CD4-positive, alpha-beta T cell treated with Interleukin-12 subunit alpha and Interleukin-12 subunit beta, for 1 hour (primary cell): ENCODE data around the gene ANK3.

Source experiments
- DNase-seq: peaks from one replicate; pipeline ENCODE4 v3.0.0-alpha.2; 2020

ANK3 gene

GRCh38 chr10:60340973-60341372, 48.7 kb downstream of the ANK3 start:
- no peak for DNase-seq

DNA sequence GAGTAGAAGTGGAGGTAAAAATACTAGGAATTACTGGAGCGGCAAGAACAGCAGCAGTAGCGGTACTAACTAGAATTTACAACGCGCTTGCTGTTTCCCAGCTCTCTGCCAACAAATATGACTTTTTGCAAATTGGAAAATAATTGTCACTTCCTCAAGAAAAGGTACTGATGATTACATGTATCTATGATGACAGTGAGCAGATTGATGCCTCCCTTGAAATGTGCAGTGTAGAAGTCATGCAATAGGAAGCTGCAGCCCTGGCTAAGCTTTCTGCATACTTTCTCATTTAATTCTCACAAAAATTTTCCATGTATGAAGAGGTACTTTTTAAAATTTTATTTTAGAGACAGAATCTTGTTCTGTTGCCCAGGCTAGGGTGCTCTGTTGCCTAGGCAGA, 49.9 kb downstream of the ANK3 start:
- DNase-seq, result no peak

GRCh38 chr10:60338786-60339185, 50.9 kb downstream of the ANK3 start:
- DNase-seq, result no peak

GRCh38 chr10:60338002-60338564, 51.6 kb downstream of the ANK3 start:
- no peak for DNase-seq

- DNase-seq, result no peak
Measured at GRCh38 chr10:60336901-60337630, 52.6 kb downstream of the ANK3 start.

GRCh38 chr10:60335708-60336107, 54.0 kb downstream of the ANK3 start:
- no peak for DNase-seq

DNA sequence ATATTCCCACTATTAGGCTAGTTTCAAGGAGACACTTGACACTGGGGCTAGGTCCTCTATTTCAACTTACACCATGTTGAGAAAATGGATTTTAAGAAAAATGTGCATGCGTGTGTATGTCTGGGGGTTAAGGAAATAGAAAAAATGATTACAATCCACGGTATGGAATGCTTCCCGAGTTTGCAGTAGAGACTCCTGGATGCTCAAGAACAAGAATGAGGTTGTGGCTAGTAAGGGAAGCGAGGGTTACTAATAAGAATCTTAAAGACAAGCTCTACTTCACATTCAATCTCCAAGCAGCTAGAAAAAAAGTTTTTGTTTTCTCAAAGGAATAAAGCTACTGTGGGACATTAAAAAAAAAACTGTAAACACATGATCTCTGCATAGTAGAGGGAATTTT, 54.7 kb downstream of the ANK3 start:
- no peak for DNase-seq

DNA sequence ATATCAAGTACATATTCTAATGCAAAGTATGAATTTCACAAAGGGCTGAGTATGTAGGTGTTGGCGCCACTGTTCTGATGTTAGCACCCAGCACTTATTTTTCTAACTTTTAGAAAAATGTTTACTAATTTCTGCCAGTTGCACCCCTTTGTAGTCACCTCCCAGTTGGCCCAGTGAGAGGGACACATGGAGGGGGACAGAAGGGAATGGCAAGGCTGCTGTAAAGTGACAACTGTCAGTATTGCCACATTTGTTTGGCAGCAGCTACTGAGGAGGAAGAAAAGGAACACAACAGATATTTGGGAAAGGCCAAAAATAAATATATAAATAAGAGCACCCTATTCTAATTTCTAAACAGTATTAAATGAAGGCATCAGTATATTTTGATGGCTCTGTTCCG, 57.3 kb downstream of the ANK3 start:
- DNase-seq, result no peak

- DNase-seq, result no peak
Measured at GRCh38 chr10:60331886-60332285, 57.8 kb downstream of the ANK3 start.

GRCh38 chr10:60323162-60323561, 66.5 kb downstream of the ANK3 start:
- DNase-seq, result no peak

DNA sequence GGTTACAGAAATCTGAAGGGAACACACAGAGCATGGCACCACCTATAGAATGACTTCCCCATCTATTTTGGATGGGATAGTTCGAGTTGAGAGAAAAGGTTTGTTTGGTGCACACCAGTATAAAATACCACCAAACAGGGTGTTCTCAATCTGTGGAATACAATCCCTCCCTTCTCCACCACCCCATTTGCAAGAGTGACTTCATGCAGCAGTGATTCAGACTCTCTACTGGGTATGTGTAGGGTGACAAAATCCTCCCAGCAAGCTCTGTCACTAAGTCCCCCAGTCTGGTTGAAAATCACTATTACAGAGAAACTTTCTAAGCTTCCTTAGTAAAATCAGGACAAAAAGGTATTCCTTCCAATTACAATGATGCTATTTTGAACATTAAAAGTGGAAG, 69.0 kb downstream of the ANK3 start:
- DNase-seq, result no peak

DNA sequence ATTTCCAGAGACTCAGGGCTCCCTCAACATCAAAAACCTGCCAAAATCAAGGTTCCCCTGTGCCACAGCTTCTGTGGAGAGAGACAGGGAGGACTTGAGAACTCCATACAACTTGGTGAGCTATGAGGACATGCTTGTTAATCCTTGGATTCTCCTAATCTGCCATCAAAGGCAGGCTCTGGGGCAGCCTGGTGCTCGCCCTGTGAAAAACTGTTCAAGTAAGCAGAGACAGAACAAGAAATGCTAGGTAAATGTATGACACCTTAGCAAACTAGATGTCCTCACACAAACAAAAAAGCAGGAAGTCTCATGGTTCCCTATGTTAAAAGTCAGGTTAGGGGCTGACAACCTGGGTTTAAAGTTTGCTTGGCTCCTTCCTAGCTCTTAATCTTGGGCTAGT, 73.6 kb downstream of the ANK3 start:
- no peak for DNase-seq

GRCh38 chr10:60315311-60315710, 74.4 kb downstream of the ANK3 start:
- DNase-seq, result no peak

DNA sequence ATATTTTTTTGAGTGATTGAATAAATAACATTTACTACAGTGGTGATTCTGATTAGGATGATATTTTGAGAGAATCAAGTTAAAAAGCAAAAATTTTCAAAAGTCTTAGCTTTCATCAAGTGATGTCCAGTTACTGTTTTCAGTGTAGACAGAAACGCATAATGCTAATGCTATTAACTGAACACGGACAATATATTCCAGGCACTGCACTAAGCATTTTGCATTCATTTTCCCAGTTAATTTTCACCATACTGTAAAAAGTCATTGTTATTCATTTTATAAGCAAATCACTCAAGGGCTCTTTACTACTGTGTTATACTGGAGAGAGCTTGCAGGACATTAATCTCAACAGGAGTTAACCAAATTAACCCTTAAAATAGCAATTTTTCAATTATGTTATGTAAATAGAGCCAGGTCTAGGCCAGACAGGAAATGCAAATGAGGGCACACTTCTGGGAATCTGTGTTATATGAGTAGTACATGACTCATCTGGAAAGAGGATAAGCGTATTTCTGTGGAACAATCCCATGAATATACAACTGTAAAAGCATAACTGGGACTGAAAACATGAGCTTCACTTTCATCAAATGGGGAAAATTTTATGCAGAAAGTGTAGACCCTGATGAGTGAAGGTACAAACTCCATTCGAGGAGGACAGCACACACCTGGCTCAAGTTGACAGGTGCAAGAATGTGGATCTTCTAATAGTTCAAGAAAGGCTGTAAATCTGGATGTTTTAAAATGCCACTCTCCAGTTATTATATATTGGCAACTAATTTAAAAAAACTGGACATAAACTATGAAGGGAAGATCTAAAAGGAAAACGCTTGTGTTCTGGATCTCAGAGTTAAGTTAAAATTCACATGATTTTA, 75.4 kb downstream of the ANK3 start:
- no peak for DNase-seq

- DNase-seq, result no peak
Measured at GRCh38 chr10:60313589-60313952, 76.1 kb downstream of the ANK3 start.

DNA sequence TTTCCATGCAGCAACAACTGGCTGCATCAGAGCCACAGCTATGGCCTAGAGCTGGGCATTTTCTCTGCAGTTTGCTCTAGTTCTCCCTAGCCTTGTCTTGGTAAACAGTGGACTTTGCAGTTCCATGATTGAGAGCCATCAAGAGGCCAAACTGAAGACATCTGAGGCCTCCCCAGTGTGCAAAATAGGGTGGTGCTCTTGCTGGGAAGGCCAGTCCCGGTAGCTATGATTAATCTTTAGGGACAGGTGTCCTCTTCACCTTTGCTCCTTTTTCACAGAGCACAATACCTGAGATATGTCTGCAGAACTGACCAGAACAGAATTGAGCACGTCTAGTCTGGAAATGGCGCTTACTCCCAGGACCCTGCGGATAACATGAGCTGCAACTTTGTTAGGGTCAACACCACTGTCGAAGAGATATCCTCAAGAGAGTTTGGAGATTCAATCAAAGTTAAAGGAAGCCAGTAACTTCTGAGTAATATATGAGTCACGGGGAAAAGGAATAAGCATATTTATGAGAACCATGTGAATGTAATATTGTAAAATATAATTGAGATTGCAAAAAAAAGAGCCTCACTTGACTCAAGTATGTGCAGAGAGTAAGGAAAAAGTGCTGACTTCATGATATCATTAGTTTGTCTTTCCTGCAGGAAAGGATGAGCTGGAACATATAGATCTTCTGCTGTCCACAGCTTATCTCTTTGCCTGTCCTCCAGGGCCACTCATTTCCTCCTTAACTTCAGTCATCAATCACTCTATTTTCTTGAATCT, 76.7 kb downstream of the ANK3 start:
- no peak for DNase-seq

DNA sequence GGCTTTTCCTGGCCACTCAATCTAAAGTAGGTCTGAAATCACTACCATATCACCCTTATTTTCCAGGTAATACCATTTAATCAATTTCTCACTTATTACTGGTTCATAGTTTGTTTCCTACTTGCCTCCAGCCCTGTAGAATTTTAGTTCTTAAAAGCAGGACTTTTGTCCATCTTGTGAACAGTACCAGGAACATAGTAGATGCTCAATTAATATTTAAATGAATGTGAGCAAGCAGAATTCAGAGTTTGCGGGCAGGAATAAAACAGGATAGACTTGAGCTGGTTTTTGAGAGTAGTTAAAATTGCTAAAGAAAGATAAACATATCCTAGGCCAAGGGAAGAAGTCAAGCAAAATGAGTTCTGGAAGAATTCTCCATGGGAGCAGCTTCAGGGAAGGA, 77.9 kb downstream of the ANK3 start:
- no peak for DNase-seq

GRCh38 chr10:60310740-60311139, 78.9 kb downstream of the ANK3 start:
- no peak for DNase-seq

DNA sequence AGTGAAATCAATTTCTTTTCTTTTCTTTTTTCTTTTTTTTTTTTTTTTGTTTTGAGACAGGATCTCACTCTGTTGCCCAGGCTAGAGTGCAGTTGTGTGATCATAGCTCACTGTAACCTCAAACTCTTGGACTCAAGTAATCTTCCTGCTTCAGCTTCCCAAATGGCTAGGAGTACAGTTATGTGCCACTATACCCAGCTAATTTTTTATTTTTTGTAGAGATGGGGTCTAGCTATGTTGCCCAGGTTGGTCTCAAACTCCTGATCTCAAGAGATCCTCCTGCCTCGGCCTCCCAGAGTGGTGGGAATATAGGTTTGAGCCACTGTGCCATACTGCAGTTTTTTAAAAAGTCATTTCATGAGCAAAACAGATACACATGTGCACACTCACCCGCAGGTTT, 79.8 kb downstream of the ANK3 start:
- no peak for DNase-seq

DNA sequence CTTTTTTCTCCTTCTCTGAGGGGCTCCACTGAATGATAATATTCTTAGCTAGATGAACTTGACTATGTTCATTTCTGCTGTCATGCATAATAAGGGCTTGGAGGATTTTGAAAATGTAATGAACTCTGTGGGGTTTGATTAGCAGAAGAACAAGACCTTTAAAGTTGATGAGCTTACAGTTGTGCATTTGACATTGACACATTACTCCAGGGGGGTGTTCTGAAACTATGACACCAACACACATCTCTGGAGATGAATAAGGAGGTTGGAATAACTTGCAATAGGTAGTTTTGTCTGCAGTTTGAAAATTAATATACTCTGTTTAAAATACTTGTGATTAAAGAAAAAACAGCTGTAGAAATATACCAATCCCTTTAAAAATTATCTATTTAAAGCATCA, 80.3 kb downstream of the ANK3 start:
- no peak for DNase-seq

DNA sequence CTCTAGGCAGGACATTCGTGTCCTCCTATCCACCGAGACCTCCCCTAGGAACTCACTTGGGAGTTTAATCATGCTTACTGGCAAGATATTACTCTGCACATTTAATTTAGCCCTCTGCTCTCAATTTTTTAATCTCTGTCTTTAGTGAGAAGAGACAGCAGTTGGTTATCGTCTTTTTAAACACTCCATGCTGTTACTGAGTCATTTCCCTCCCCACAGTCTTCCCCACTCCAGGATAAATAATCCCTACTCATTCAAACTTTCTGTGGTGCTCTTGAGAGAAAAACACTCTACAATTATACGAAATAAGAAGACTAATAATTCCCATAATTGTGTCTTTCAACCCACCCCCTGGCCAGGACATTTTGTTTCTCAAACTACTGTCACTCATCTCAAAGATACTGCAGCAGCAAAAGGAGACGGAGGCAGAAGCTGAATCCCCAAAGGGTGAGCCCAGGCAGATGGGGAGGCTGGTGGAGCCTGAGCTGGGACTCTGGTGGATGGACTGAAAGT, 84.2 kb downstream of the ANK3 start:
- no peak for DNase-seq

DNA sequence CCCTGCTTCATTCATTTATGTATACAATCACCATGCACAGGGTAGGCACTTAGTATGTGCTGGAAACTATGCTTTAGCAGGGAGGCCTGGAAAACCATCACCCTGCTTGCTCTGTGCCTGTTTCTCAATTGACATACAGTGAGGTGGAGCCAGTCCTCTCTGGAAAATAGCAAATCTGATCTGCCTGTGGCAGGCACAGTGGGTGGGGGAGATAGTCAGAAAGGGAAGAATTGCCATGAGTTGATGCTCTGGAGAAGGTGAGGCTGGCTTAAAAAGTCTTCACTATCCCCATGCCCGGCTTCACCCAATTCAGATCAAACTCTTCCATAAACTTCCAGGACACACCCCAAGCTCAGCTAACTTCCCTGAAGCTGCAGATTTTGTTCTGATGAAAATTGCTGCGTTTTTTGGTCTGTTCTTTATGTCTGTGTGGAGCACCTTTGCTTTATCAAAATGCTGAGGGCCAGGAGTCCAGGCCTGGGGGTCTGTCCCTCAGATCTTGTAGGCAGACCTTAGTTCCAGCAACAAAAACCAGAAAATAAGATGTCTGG, 84.8 kb downstream of the ANK3 start:
- DNase-seq, result no peak

DNA sequence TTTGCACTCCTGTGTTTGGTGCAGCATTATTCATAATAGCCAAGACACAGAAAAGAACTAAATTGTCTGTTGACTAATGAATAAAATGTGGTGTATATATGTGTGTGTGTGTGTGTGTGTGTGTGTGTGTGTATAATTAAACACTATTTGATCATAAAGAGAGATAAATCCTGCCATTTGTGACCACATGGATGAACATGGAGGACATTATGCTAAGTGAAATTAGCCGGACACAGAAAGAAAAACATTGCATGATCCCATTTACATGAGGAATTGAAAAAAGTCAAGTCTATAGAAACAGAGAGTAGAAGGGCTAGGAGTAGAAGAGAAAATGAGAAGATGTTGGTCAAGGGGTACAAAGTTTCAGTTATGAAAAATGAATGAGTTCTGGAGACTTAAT, 85.9 kb downstream of the ANK3 start:
- no peak for DNase-seq
